Cardiac fibroblast (primary cell): ENCODE data around the gene CINP.

ENCODE experiments used
- DNase-seq, 2 donors: peaks; one replicate each; pipeline versions ENCODE4 v3.0.0 to v3.0.0-alpha.2; 2010; ENCODE audit warnings: low read depth in 2 of 2
- H3K4me3 ChIP-seq, 2 donors: replicated peaks in 1 of 2; 1 replicate in 1 of 2; 2 replicates in 1 of 2; pipeline ENCODE4 v1.5.1; 2011; ENCODE audit warnings: low read depth in 2 of 2, low read length in 2 of 2, mild to moderate bottlenecking in 2 of 2, moderate library complexity in 1 of 2
- CTCF ChIP-seq: IDR thresholded peaks from one replicate; pipeline ENCODE4 v1.5.1; 2011; ENCODE audit warnings: low read depth, mild to moderate bottlenecking, low read length, inconsistent platforms

Gene CINP

DNA sequence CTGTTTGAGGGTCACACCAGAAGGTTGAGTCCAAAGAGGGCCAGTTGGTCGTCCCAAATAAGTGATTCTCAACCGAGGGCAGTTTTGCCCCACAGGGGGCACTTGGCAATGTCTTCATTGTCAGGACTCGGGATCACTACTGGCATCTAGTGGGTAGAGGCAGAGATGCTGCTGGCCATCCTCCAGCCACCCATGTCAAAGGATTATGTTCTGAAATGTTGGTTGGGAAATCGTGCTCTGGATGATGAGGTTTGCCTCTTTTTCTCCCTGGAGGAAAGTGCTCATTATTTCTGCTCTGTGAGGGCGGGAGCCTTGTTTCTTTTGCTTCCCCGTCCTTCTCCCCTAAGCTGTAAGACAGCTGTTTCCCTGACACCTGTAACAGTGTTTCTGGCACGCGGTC lies 39.6 kb downstream of the CINP start:
- peak; percentile 91 to 92 for DNase-seq
- no peak overlapping the region for H3K4me3 ChIP-seq
- peak; percentile 75 for TF ChIP-seq CTCF

GRCh38 chr14:102321456-102322422 lies 41.0 kb downstream of the CINP start:
- TF ChIP-seq CTCF, result no peak
- no peak for DNase-seq
- H3K4me3 ChIP-seq, result no peak overlapping the region

- no peak for DNase-seq
- H3K4me3 ChIP-seq, result peak overlapping the region; percentile 78 to 82
- no peak for TF ChIP-seq CTCF
Observed at GRCh38 chr14:102320671-102321455, 41.8 kb downstream of the CINP start.

DNA sequence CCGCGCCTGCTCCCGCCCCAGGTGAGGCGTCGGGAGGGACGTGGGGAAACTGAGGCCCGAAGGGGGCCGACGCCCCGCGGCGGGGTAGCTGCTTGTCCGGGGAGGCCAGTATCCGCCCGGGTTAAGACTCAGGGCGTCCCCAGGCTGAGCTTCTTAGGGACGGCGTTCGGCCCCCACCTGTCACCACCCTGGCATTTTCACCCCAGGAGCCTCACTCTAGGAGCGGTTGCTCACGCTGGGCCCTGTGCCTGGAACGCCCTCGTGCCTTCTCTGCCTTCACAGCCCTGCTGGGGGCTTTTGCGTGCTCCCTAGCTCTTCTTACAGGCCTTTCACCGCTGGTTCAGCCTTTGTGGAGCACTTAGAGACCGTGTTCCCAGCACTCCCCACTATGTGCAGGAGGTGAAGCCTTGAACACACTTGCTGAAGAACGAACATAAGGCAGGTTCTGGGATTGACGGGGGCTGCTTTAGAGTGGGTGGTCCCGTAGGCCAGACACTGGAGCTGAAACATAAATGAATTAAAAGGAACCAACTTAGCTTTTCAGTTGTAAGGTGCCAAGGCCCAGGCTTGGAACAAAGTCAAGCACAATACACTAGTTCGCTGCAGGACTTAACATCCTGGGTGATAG lies 42.5 kb downstream of the CINP start:
- TF ChIP-seq CTCF, result no peak
- H3K4me3 ChIP-seq, result peak overlapping the region; percentile 78 to 82
- DNase-seq, result peak; percentile 48 to 54

GRCh38 chr14:102319351-102320032 lies 43.2 kb downstream of the CINP start, which contains the start of gene ZNF839:
Gene ZNF839, plus strand, starts transcription at chr14:102319746. Its CDS starts 20 bp downstream, at chr14:102319766.
- peak within 1 kb of the TSS; percentile 78 to 82 for H3K4me3 ChIP-seq
- DNase-seq, result peak; percentile 92 to 94
- TF ChIP-seq CTCF, result no peak

- H3K4me3 ChIP-seq, result peak overlapping the region; percentile 66 to 82
- no peak for DNase-seq
Observed at GRCh38 chr14:102318781-102319276, 43.9 kb downstream of the CINP start.

More at GRCh38 chr14:102318781-102319276, 43.9 kb downstream of the CINP start:
- TF ChIP-seq CTCF, result no peak
